ENCODE measurements around the gene C14orf119.
A peak's percentile ranks its signal among the peaks of the same experiment; 100 is the strongest.

The C14orf119 gene

GRCh38 chr14:23137192-23137812, 42.0 kb downstream of the C14orf119 start:
- no peak for DNase-seq
- H3K9ac ChIP-seq (ENCODE audit: low read length): no peak overlapping the region
- no peak overlapping the region for H3K23ac ChIP-seq (ENCODE audit: low read length in 2 of 2)
- H2BK15ac ChIP-seq (ENCODE audit: low read depth, poor library complexity, severe bottlenecking): no peak overlapping the region
- no peak overlapping the region for H3K4me2 ChIP-seq (ENCODE audit: low read length, poor library complexity, severe bottlenecking)
- no peaks in the 10 kb centered on the region for H3K79me1 ChIP-seq (replicated peaks; ENCODE audit: low read length, poor library complexity, severe bottlenecking)
- no peak overlapping the region for H2BK120ac ChIP-seq (ENCODE audit: low read depth, low read length)
- no peak overlapping the region for H4K8ac ChIP-seq (ENCODE audit: low read length)
- H2AK5ac ChIP-seq (ENCODE audit: low read length, severe bottlenecking): no peak overlapping the region
- H4K91ac ChIP-seq (ENCODE audit: low read length): no peak overlapping the region
- H2AFZ ChIP-seq (ENCODE audit: low read depth, low read length): no peak overlapping the region
- WGBS: 94% methylated on average over 9 of the region's 11 CpGs
- H3K27ac ChIP-seq (ENCODE audit: low read length, poor library complexity, severe bottlenecking): no peak overlapping the region
- H2BK5ac ChIP-seq (ENCODE audit: low read depth, low read length, poor library complexity, severe bottlenecking): no peak overlapping the region
- no peak overlapping the region for H3K4me3 ChIP-seq (ENCODE audit: insufficient read depth in 1 of 2, low read depth in 1 of 2, low read length in 2 of 2)
- H3K18ac ChIP-seq (ENCODE audit: low read depth in 1 of 2, low read length in 2 of 2): no peak overlapping the region
- H3K27me3 ChIP-seq (ENCODE audit: control insufficient read depth in 1 of 2, insufficient read depth in 1 of 2, low read length in 2 of 2): peaks cover 0 to 5% of the 10 kb centered on the region in 2 experiments
- H3K9me3 ChIP-seq (ENCODE audit: control insufficient read depth, low read length): no peaks in the 10 kb centered on the region
- no peaks in the 10 kb centered on the region for H3K4me1 ChIP-seq (ENCODE audit: control insufficient read depth, insufficient read depth, low read depth, low read length)
- H2BK12ac ChIP-seq (ENCODE audit: low read length in 2 of 2): no peak overlapping the region
- peaks cover 0 to 57% of the 10 kb centered on the region in 2 experiments for H3K36me3 ChIP-seq (ENCODE audit: control insufficient read depth in 1 of 2, insufficient read depth in 2 of 2, low read depth in 1 of 2, low read length in 2 of 2)
- no peak overlapping the region for H3K4ac ChIP-seq (ENCODE audit: low read depth in 1 of 2, low read length in 2 of 2)
- H3K14ac ChIP-seq (ENCODE audit: low read length in 2 of 2): no peak overlapping the region

GRCh38 chr14:23137813-23138535, 42.7 kb downstream of the C14orf119 start:
- no peaks in the 10 kb centered on the region for H3K4me1 ChIP-seq (ENCODE audit: control insufficient read depth, insufficient read depth, low read depth, low read length)

GRCh38 chr14:23139874-23140273, 44.6 kb downstream of the C14orf119 start:
- H3K4ac ChIP-seq (ENCODE audit: low read depth in 1 of 2, low read length in 2 of 2): no peak overlapping the region
- H2BK120ac ChIP-seq (ENCODE audit: low read depth, low read length): no peak overlapping the region
- no peak overlapping the region for H3K18ac ChIP-seq (ENCODE audit: low read depth in 1 of 2, low read length in 2 of 2)
- no peak overlapping the region for H3K4me3 ChIP-seq (ENCODE audit: insufficient read depth in 1 of 2, low read depth in 1 of 2, low read length in 2 of 2)
- no peak overlapping the region for H3K4me2 ChIP-seq (ENCODE audit: low read length, poor library complexity, severe bottlenecking)
- H3K36me3 ChIP-seq (ENCODE audit: control insufficient read depth in 1 of 2, insufficient read depth in 2 of 2, low read depth in 1 of 2, low read length in 2 of 2): peaks cover 0 to 64% of the 10 kb centered on the region in 2 experiments
- H2BK15ac ChIP-seq (ENCODE audit: low read depth, poor library complexity, severe bottlenecking): no peak overlapping the region
- H2BK5ac ChIP-seq (ENCODE audit: low read depth, low read length, poor library complexity, severe bottlenecking): no peak overlapping the region
- H2BK12ac ChIP-seq (ENCODE audit: low read length in 2 of 2): no peak overlapping the region
- no peak overlapping the region for H4K91ac ChIP-seq (ENCODE audit: low read length)
- peaks cover 0 to 14% of the 10 kb centered on the region in 2 experiments for H3K27me3 ChIP-seq (ENCODE audit: control insufficient read depth in 1 of 2, insufficient read depth in 1 of 2, low read length in 2 of 2)
- H3K23ac ChIP-seq (ENCODE audit: low read length in 2 of 2): no peak overlapping the region
- H4K8ac ChIP-seq (ENCODE audit: low read length): no peak overlapping the region
- H3K9ac ChIP-seq (ENCODE audit: low read length): no peak overlapping the region
- H2AFZ ChIP-seq (ENCODE audit: low read depth, low read length): no peak overlapping the region
- H3K9me3 ChIP-seq (ENCODE audit: control insufficient read depth, low read length): no peaks in the 10 kb centered on the region
- H3K79me1 ChIP-seq (replicated peaks; ENCODE audit: low read length, poor library complexity, severe bottlenecking): no peaks in the 10 kb centered on the region
- no peaks in the 10 kb centered on the region for H3K4me1 ChIP-seq (ENCODE audit: control insufficient read depth, insufficient read depth, low read depth, low read length)
- no peak overlapping the region for H3K14ac ChIP-seq (ENCODE audit: low read length in 2 of 2)
- no peak overlapping the region for H3K27ac ChIP-seq (ENCODE audit: low read length, poor library complexity, severe bottlenecking)
- DNase-seq: no peak
- H2AK5ac ChIP-seq (ENCODE audit: low read length, severe bottlenecking): no peak overlapping the region
- WGBS: 85% methylated on average over 2 of the region's 2 CpGs

More at GRCh38 chr14:23137813-23138535, 42.7 kb downstream of the C14orf119 start:
- Histone ChIP-seq H2BK120ac (ENCODE audit: low read depth, low read length) (no peak overlapping the region), H2BK5ac (ENCODE audit: low read depth, low read length, poor library complexity, severe bottlenecking) (no peak overlapping the region), H3K9me3 (ENCODE audit: control insufficient read depth, low read length) (no peaks in the 10 kb centered on the region), H4K8ac (ENCODE audit: low read length) (no peak overlapping the region), H2AFZ (ENCODE audit: low read depth, low read length) (no peak overlapping the region), H3K9ac (ENCODE audit: low read length) (peak overlapping the region; percentile 44), H3K4me3 (ENCODE audit: insufficient read depth in 1 of 2, low read depth in 1 of 2, low read length in 2 of 2) (no peak overlapping the region), H3K4me2 (ENCODE audit: low read length, poor library complexity, severe bottlenecking) (no peak overlapping the region), H3K79me1 (replicated peaks; ENCODE audit: low read length, poor library complexity, severe bottlenecking) (no peaks in the 10 kb centered on the region), H3K27me3 (ENCODE audit: control insufficient read depth in 1 of 2, insufficient read depth in 1 of 2, low read length in 2 of 2) (peaks cover 0 to 9% of the 10 kb centered on the region in 2 experiments), H2BK12ac (ENCODE audit: low read length in 2 of 2) (no peak overlapping the region), H3K27ac (ENCODE audit: low read length, poor library complexity, severe bottlenecking) (no peak overlapping the region), H2AK5ac (ENCODE audit: low read length, severe bottlenecking) (no peak overlapping the region), H3K23ac (ENCODE audit: low read length in 2 of 2) (no peak overlapping the region), H2BK15ac (ENCODE audit: low read depth, poor library complexity, severe bottlenecking) (no peak overlapping the region), H3K4ac (ENCODE audit: low read depth in 1 of 2, low read length in 2 of 2) (no peak overlapping the region), H3K14ac (ENCODE audit: low read length in 2 of 2) (no peak overlapping the region), H3K18ac (ENCODE audit: low read depth in 1 of 2, low read length in 2 of 2) (no peak overlapping the region), H3K36me3 (ENCODE audit: control insufficient read depth in 1 of 2, insufficient read depth in 2 of 2, low read depth in 1 of 2, low read length in 2 of 2) (peaks cover 0 to 60% of the 10 kb centered on the region in 2 experiments), H4K91ac (ENCODE audit: low read length) (no peak overlapping the region)
- 76% methylated on average over 3 of the region's 6 CpGs for WGBS
- no peak for DNase-seq

GRCh38 chr14:23140371-23140770, 45.1 kb downstream of the C14orf119 start:
- Histone ChIP-seq H2AFZ (ENCODE audit: low read depth, low read length) (no peak overlapping the region), H3K4me2 (ENCODE audit: low read length, poor library complexity, severe bottlenecking) (no peak overlapping the region), H3K27me3 (ENCODE audit: control insufficient read depth in 1 of 2, insufficient read depth in 1 of 2, low read length in 2 of 2) (peaks cover 0 to 14% of the 10 kb centered on the region in 2 experiments), H3K23ac (ENCODE audit: low read length in 2 of 2) (no peak overlapping the region), H3K4ac (ENCODE audit: low read depth in 1 of 2, low read length in 2 of 2) (no peak overlapping the region), H3K18ac (ENCODE audit: low read depth in 1 of 2, low read length in 2 of 2) (no peak overlapping the region), H3K9ac (ENCODE audit: low read length) (no peak overlapping the region), H3K9me3 (ENCODE audit: control insufficient read depth, low read length) (no peaks in the 10 kb centered on the region), H3K79me1 (replicated peaks; ENCODE audit: low read length, poor library complexity, severe bottlenecking) (no peaks in the 10 kb centered on the region), H3K14ac (ENCODE audit: low read length in 2 of 2) (no peak overlapping the region), H2AK5ac (ENCODE audit: low read length, severe bottlenecking) (no peak overlapping the region), H2BK15ac (ENCODE audit: low read depth, poor library complexity, severe bottlenecking) (no peak overlapping the region), H2BK12ac (ENCODE audit: low read length in 2 of 2) (no peak overlapping the region), H3K4me3 (ENCODE audit: insufficient read depth in 1 of 2, low read depth in 1 of 2, low read length in 2 of 2) (no peak overlapping the region), H3K27ac (ENCODE audit: low read length, poor library complexity, severe bottlenecking) (no peak overlapping the region), H3K36me3 (ENCODE audit: control insufficient read depth in 1 of 2, insufficient read depth in 2 of 2, low read depth in 1 of 2, low read length in 2 of 2) (peaks cover 0 to 64% of the 10 kb centered on the region in 2 experiments), H3K4me1 (ENCODE audit: control insufficient read depth, insufficient read depth, low read depth, low read length) (no peaks in the 10 kb centered on the region), H2BK120ac (ENCODE audit: low read depth, low read length) (no peak overlapping the region), H2BK5ac (ENCODE audit: low read depth, low read length, poor library complexity, severe bottlenecking) (no peak overlapping the region), H4K91ac (ENCODE audit: low read length) (no peak overlapping the region), H4K8ac (ENCODE audit: low read length) (no peak overlapping the region)
- WGBS: 85% methylated on average over 6 of the region's 6 CpGs
- no peak for DNase-seq
